Activated naive CD8-positive, alpha-beta T cell treated with anti-CD3 and anti-CD28 coated beads for 36 hours (primary cell): Measurements from ENCODE around the gene DCC. TPM values are rescaled to one million over a fixed set of nuclear protein-coding genes. Genes with fewer than 3 reads are reported as not detected.

Experiments
- DNase-seq: peaks from one replicate; pipeline ENCODE4 v3.0.0; 2021
- H3K27ac Mint-ChIP-seq: one replicate; pipeline ENCODE4 v1.8.0; 2022; ENCODE audit warnings: mild to moderate bottlenecking, moderate library complexity, mixed read lengths
- H3K27me3 Mint-ChIP-seq: one replicate; pipeline ENCODE4 v1.8.0; 2022; ENCODE audit warnings: mild to moderate bottlenecking, mixed read lengths
- H3K36me3 Mint-ChIP-seq: one replicate; pipeline ENCODE4 v1.8.0; 2021; ENCODE audit warnings: mild to moderate bottlenecking, mixed read lengths
- H3K4me1 Mint-ChIP-seq: one replicate; pipeline ENCODE4 v1.8.0; 2021; ENCODE audit warnings: mixed read lengths
- H3K4me3 Mint-ChIP-seq: one replicate; pipeline ENCODE4 v1.8.0; 2022; ENCODE audit warnings: mild to moderate bottlenecking, moderate library complexity, mixed read lengths
- H3K9me3 Mint-ChIP-seq: one replicate; pipeline ENCODE4 v1.8.0; 2022; ENCODE audit warnings: mixed read lengths
- total RNA-seq, 2 experiments: library from RNA; stranded (reverse); gene quantifications; one replicate each; pipeline ENCODE4 v1.2.3, GENCODE V29; 2021

Gene DCC
- total RNA-seq, 2 experiments from 2014 or later = not detected

- Mint-ChIP-seq H3K4me3 (no peak overlapping the region), H3K27ac (no peak overlapping the region), H3K9me3 (peaks cover 3% of the 10 kb centered on the region), H3K4me1 (no peaks in the 10 kb centered on the region), H3K36me3 (no peaks in the 10 kb centered on the region), H3K27me3 (no peaks in the 10 kb centered on the region)
- no peak for DNase-seq
Observed at GRCh38 chr18:52979892-52980291, 639.9 kb downstream of the DCC start.

- Mint-ChIP-seq H3K27me3 (no peaks in the 10 kb centered on the region), H3K9me3 (peaks cover 1% of the 10 kb centered on the region), H3K36me3 (no peaks in the 10 kb centered on the region), H3K4me3 (no peak overlapping the region), H3K4me1 (no peaks in the 10 kb centered on the region), H3K27ac (no peak overlapping the region)
- DNase-seq = no peak
Observed at GRCh38 chr18:52991246-52991645, 651.2 kb downstream of the DCC start.

- no peaks in the 10 kb centered on the region for H3K27me3 Mint-ChIP-seq
Observed at GRCh38 chr18:52992041-52992440, 652.0 kb downstream of the DCC start.

GRCh38 chr18:52995875-52996274, 655.9 kb downstream of the DCC start:
- H3K4me3 Mint-ChIP-seq = no peak overlapping the region
- no peak for DNase-seq
- H3K9me3 Mint-ChIP-seq = no peaks in the 10 kb centered on the region
- no peaks in the 10 kb centered on the region for H3K27me3 Mint-ChIP-seq
- no peaks in the 10 kb centered on the region for H3K36me3 Mint-ChIP-seq
- no peaks in the 10 kb centered on the region for H3K4me1 Mint-ChIP-seq
- no peak overlapping the region for H3K27ac Mint-ChIP-seq

More at GRCh38 chr18:52992041-52992440, 652.0 kb downstream of the DCC start:
- H3K36me3 Mint-ChIP-seq = no peaks in the 10 kb centered on the region
- H3K27ac Mint-ChIP-seq = no peak overlapping the region
- H3K4me1 Mint-ChIP-seq = no peaks in the 10 kb centered on the region
- no peak for DNase-seq
- peaks cover under 1% of the 10 kb centered on the region for H3K9me3 Mint-ChIP-seq
- no peak overlapping the region for H3K4me3 Mint-ChIP-seq

GRCh38 chr18:52999633-53000032, 659.6 kb downstream of the DCC start:
- no peaks in the 10 kb centered on the region for H3K9me3 Mint-ChIP-seq
- no peak for DNase-seq
- no peaks in the 10 kb centered on the region for H3K4me1 Mint-ChIP-seq
- H3K27ac Mint-ChIP-seq = no peak overlapping the region
- no peaks in the 10 kb centered on the region for H3K36me3 Mint-ChIP-seq
- no peak overlapping the region for H3K4me3 Mint-ChIP-seq
- no peaks in the 10 kb centered on the region for H3K27me3 Mint-ChIP-seq

- Mint-ChIP-seq H3K9me3 (no peaks in the 10 kb centered on the region), H3K4me1 (no peaks in the 10 kb centered on the region), H3K4me3 (no peak overlapping the region), H3K36me3 (no peaks in the 10 kb centered on the region), H3K27ac (no peak overlapping the region), H3K27me3 (no peaks in the 10 kb centered on the region)
- DNase-seq = no peak
Observed at GRCh38 chr18:53004798-53005197, 664.8 kb downstream of the DCC start.

GRCh38 chr18:53018791-53019190, 678.8 kb downstream of the DCC start:
- Mint-ChIP-seq H3K36me3 (no peaks in the 10 kb centered on the region), H3K4me3 (no peak overlapping the region), H3K27ac (no peak overlapping the region), H3K9me3 (no peaks in the 10 kb centered on the region), H3K27me3 (no peaks in the 10 kb centered on the region), H3K4me1 (no peaks in the 10 kb centered on the region)
- DNase-seq = no peak

GRCh38 chr18:53025247-53025646, 685.2 kb downstream of the DCC start:
- Mint-ChIP-seq H3K4me1 (no peaks in the 10 kb centered on the region), H3K27me3 (no peaks in the 10 kb centered on the region), H3K9me3 (no peaks in the 10 kb centered on the region), H3K27ac (no peak overlapping the region), H3K4me3 (no peak overlapping the region), H3K36me3 (no peaks in the 10 kb centered on the region)
- DNase-seq = no peak

GRCh38 chr18:53028565-53028964, 688.6 kb downstream of the DCC start:
- H3K9me3 Mint-ChIP-seq = no peaks in the 10 kb centered on the region
- H3K4me3 Mint-ChIP-seq = no peak overlapping the region
- H3K27ac Mint-ChIP-seq = no peak overlapping the region
- no peaks in the 10 kb centered on the region for H3K4me1 Mint-ChIP-seq
- H3K27me3 Mint-ChIP-seq = no peaks in the 10 kb centered on the region
- no peaks in the 10 kb centered on the region for H3K36me3 Mint-ChIP-seq
- DNase-seq = no peak

GRCh38 chr18:53033128-53033527, 693.1 kb downstream of the DCC start:
- Mint-ChIP-seq H3K4me3 (no peak overlapping the region), H3K36me3 (no peaks in the 10 kb centered on the region), H3K27me3 (no peaks in the 10 kb centered on the region), H3K4me1 (no peaks in the 10 kb centered on the region), H3K9me3 (no peaks in the 10 kb centered on the region), H3K27ac (no peak overlapping the region)
- DNase-seq = no peak

GRCh38 chr18:53038608-53039007, 698.6 kb downstream of the DCC start:
- Mint-ChIP-seq H3K9me3 (peaks cover 11% of the 10 kb centered on the region), H3K4me1 (no peaks in the 10 kb centered on the region), H3K4me3 (no peak overlapping the region), H3K36me3 (no peaks in the 10 kb centered on the region), H3K27ac (no peak overlapping the region), H3K27me3 (no peaks in the 10 kb centered on the region)
- DNase-seq = no peak

GRCh38 chr18:53040286-53040685, 700.3 kb downstream of the DCC start:
- Mint-ChIP-seq H3K4me3 (no peak overlapping the region), H3K9me3 (peaks cover 11% of the 10 kb centered on the region)

GRCh38 chr18:53056064-53056463, 716.1 kb downstream of the DCC start:
- Mint-ChIP-seq H3K9me3 (no peaks in the 10 kb centered on the region), H3K27ac (no peak overlapping the region), H3K4me3 (no peak overlapping the region), H3K27me3 (no peaks in the 10 kb centered on the region), H3K36me3 (no peaks in the 10 kb centered on the region), H3K4me1 (no peaks in the 10 kb centered on the region)
- DNase-seq = no peak

More at GRCh38 chr18:53040286-53040685, 700.3 kb downstream of the DCC start:
- no peaks in the 10 kb centered on the region for H3K27me3 Mint-ChIP-seq
- no peak for DNase-seq
- no peaks in the 10 kb centered on the region for H3K4me1 Mint-ChIP-seq
- no peak overlapping the region for H3K27ac Mint-ChIP-seq
- no peaks in the 10 kb centered on the region for H3K36me3 Mint-ChIP-seq

- Mint-ChIP-seq H3K27me3 (no peaks in the 10 kb centered on the region), H3K9me3 (no peaks in the 10 kb centered on the region), H3K4me3 (no peak overlapping the region), H3K4me1 (no peaks in the 10 kb centered on the region), H3K36me3 (no peaks in the 10 kb centered on the region), H3K27ac (no peak overlapping the region)
- DNase-seq = no peak
Observed at GRCh38 chr18:53070788-53071187, 730.8 kb downstream of the DCC start.

- no peak for DNase-seq
- Mint-ChIP-seq H3K36me3 (no peaks in the 10 kb centered on the region), H3K9me3 (peaks cover 4% of the 10 kb centered on the region), H3K4me3 (no peak overlapping the region), H3K27me3 (no peaks in the 10 kb centered on the region), H3K27ac (no peak overlapping the region), H3K4me1 (no peaks in the 10 kb centered on the region)
Observed at GRCh38 chr18:53080687-53081086, 740.7 kb downstream of the DCC start.

- no peak overlapping the region for H3K27ac Mint-ChIP-seq
- no peak overlapping the region for H3K4me3 Mint-ChIP-seq
- no peaks in the 10 kb centered on the region for H3K4me1 Mint-ChIP-seq
- H3K27me3 Mint-ChIP-seq = no peaks in the 10 kb centered on the region
- H3K36me3 Mint-ChIP-seq = no peaks in the 10 kb centered on the region
- no peaks in the 10 kb centered on the region for H3K9me3 Mint-ChIP-seq
- no peak for DNase-seq
Observed at GRCh38 chr18:53093636-53094035, 753.6 kb downstream of the DCC start.
